Epithelial cell of esophagus (primary cell): Measurements from ENCODE around the gene NSMCE1.
A peak's percentile ranks its signal among the peaks of the same experiment; 100 is the strongest.

Source experiments
- DNase-seq: peaks from one replicate; pipeline ENCODE4 v3.0.0; 2010; ENCODE audit warnings: low read depth
- H3K4me3 ChIP-seq: 2 replicates; pipeline ENCODE4 v1.5.1; 2011; ENCODE audit warnings: mild to moderate bottlenecking, low read length, control low read depth
- TF ChIP-seq, protein P1 (sequence below): IDR thresholded peaks from 2 replicates; pipeline ENCODE4 v1.5.1; 2011; ENCODE audit warnings: low read depth, mild to moderate bottlenecking, low read length, control low read depth, inconsistent platforms; ENCODE audit not compliant: insufficient read depth; ENCODE audit errors: missing control alignments

The NSMCE1 gene

GRCh38 chr16:27198451-27199234 is 69.9 kb downstream of the NSMCE1 start:
- no peak for DNase-seq
- TF ChIP-seq, protein P1, sequence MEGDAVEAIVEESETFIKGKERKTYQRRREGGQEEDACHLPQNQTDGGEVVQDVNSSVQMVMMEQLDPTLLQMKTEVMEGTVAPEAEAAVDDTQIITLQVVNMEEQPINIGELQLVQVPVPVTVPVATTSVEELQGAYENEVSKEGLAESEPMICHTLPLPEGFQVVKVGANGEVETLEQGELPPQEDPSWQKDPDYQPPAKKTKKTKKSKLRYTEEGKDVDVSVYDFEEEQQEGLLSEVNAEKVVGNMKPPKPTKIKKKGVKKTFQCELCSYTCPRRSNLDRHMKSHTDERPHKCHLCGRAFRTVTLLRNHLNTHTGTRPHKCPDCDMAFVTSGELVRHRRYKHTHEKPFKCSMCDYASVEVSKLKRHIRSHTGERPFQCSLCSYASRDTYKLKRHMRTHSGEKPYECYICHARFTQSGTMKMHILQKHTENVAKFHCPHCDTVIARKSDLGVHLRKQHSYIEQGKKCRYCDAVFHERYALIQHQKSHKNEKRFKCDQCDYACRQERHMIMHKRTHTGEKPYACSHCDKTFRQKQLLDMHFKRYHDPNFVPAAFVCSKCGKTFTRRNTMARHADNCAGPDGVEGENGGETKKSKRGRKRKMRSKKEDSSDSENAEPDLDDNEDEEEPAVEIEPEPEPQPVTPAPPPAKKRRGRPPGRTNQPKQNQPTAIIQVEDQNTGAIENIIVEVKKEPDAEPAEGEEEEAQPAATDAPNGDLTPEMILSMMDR: no peak
- H3K4me3 ChIP-seq: no peak overlapping the region

DNA sequence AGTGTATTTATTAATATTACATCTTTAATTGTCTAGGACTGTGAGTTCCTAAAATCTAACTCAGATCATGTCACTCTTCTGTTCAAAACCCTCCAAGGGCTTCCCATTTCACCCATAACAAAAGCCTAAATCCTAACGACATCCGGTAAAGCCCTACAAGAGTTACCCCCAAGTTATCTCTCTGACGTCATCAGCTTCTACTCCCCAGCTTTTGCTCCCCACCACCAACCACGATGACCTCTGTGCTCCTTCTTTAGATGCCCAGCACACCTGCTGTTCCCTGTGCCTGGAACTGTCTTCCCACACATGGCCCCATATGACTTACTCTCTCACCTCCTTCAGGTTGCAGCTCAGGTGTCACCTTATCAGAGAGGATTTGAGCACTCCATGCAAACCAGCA is 71.6 kb downstream of the NSMCE1 start:
- no peak for DNase-seq
- H3K4me3 ChIP-seq: no peak overlapping the region
- TF ChIP-seq, protein P1: no peak

DNA sequence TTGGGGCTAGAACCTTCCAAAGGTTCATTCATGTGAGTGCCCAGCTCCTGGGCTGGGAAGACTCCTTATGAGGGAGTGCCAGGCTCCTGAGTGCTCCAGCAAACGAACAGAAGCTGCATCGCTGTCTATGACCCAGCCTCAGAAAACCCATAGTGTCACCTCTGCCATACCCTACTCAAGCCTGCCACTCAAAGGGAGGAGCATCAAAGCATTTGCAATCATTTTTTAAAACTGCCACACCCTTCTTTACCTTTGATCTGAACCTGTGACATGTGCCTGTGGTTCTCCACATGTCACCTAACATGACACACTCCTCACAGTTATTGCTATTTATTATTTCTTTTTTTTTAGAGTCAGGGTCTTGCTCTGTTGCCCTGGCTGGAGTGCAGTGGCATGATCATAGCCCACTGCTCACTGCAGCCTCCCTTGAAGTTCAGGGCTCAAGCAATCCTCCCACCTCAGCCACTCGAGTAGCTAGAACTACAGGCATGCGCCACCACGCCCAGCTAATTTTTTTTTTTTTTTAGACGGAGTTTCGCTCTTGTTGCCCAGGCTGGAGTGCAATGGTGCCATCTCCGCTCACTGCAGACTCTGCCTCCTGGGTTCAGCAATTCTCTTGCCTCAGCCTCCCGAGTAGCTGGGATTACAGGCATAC is 72.5 kb downstream of the NSMCE1 start:
- DNase-seq: no peak
- TF ChIP-seq, protein P1: no peak
- no peak overlapping the region for H3K4me3 ChIP-seq

- H3K4me3 ChIP-seq: no peak overlapping the region
- TF ChIP-seq, protein P1: peak; percentile 42
These were observed 73.4 kb downstream of the NSMCE1 start for GRCh38 chr16:27195076-27195741.

DNA sequence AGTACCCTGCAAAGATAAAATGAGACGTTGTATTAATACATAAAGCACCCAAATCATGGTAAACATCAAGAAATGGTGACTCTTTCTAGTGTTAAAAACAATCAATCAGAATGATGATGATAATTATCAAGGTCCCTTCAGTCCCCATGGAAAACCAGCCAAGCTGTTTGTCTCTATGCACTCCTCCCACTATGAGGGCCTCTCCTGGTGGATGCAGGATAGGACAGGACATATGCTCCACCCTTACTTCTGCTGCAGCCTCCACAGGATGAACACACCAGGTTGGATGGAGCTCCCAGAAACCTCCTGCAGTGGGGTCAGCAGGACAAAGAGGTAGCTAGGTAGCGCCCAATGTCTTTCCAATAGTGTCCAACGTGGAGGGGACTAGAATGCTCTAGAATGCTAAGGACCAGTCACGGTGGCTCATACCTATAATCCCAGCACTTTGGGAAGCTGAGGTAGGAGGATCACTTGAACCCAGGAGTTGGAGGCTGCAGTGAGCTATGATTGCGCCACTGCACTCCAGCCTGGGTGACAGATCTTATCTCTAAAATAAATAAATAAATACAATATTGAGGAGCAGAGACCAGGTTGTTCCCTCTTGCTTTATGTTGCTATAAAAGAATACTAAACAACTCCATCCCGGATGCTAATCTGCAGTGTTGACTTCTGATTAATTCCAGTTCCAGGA is 75.1 kb downstream of the NSMCE1 start:
- DNase-seq: no peak
- H3K4me3 ChIP-seq: no peak overlapping the region
- TF ChIP-seq, protein P1: peak; percentile 26

More at GRCh38 chr16:27195076-27195741, 73.4 kb downstream of the NSMCE1 start:
- DNase-seq: peak; percentile 93

DNA sequence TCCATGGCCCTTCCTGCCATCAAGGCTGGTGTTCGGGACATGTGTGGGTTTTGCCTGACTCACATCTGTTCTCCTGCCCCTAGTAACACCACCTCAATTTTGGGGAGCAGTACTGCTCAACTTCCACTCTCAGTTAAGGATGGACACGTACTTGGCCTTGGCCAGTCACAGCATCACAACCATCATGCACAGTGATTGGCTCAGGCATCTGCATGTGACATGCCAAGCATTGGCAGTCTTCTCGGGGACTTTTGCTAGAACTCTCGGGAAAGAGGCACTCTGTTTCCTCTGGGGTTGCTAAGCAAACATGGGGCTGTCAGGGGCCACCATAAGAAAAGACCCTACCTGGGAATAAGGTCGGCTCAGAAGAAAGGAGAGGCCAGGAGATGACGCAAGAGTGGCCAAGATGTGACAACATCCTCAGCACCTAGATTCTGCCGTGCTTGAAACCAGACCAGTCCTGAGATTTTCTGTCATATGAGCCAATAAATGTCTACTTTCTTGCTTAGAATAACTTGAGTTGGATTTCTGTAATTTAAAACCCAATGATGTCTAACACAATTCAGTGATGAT is 77.1 kb downstream of the NSMCE1 start:
- no peak overlapping the region for H3K4me3 ChIP-seq
- TF ChIP-seq, protein P1: no peak
- no peak for DNase-seq
